HG03095 (cell line): ENCODE measurements around the gene FAM107B.
A peak's percentile ranks its signal among the peaks of the same experiment; 100 is the strongest.

ENCODE experiments used
- ATAC-seq: cut with Tn5 transposase; IDR thresholded peaks from one replicate; pipeline ENCODE4 v1.9.1; 2021; ENCODE audit warnings: moderate library complexity; ENCODE audit not compliant: unreplicated experiment

Gene FAM107B

GRCh38 chr10:14562218-14563075 lies 212.2 kb downstream of the FAM107B start:
- no peak for ATAC-seq

GRCh38 chr10:14560791-14561765 lies 213.6 kb downstream of the FAM107B start:
- no peak for ATAC-seq

- no peak for ATAC-seq
Measured at GRCh38 chr10:14560274-14560673, 214.4 kb downstream of the FAM107B start.

- ATAC-seq: no peak
Measured at GRCh38 chr10:14558025-14558424, 216.7 kb downstream of the FAM107B start.

GRCh38 chr10:14557567-14557966 lies 217.1 kb downstream of the FAM107B start:
- no peak for ATAC-seq

- ATAC-seq: peak; percentile 65
Measured at GRCh38 chr10:14556285-14556956, 218.3 kb downstream of the FAM107B start.

GRCh38 chr10:14555807-14556206 lies 218.9 kb downstream of the FAM107B start:
- no peak for ATAC-seq

GRCh38 chr10:14554491-14555205 lies 220.0 kb downstream of the FAM107B start:
- ATAC-seq: no peak

- ATAC-seq: no peak
Measured at GRCh38 chr10:14554091-14554490, 220.6 kb downstream of the FAM107B start.

GRCh38 chr10:14553448-14553847 lies 221.2 kb downstream of the FAM107B start:
- ATAC-seq: no peak

GRCh38 chr10:14552015-14552414 lies 222.7 kb downstream of the FAM107B start:
- ATAC-seq: no peak

GRCh38 chr10:14550471-14550981 lies 224.2 kb downstream of the FAM107B start:
- ATAC-seq: no peak

- no peak for ATAC-seq
Measured at GRCh38 chr10:14549496-14549895, 225.2 kb downstream of the FAM107B start.

GRCh38 chr10:14548970-14549369 lies 225.7 kb downstream of the FAM107B start:
- no peak for ATAC-seq

GRCh38 chr10:14548474-14548873 lies 226.2 kb downstream of the FAM107B start:
- ATAC-seq: no peak

- no peak for ATAC-seq
Measured at GRCh38 chr10:14547816-14548215, 226.9 kb downstream of the FAM107B start.

- no peak for ATAC-seq
Measured at GRCh38 chr10:14545827-14546226, 228.9 kb downstream of the FAM107B start.

GRCh38 chr10:14543904-14544210 lies 230.8 kb downstream of the FAM107B start:
- ATAC-seq: no peak

GRCh38 chr10:14543046-14543903 lies 231.4 kb downstream of the FAM107B start:
- no peak for ATAC-seq
